ENCODE measurements around the gene WDR7.

Gene WDR7

GRCh38 chr18:56910967-56911366, 259.8 kb downstream of the WDR7 start:
- H3K4me3 ChIP-seq (ENCODE audit: low read depth in 1 of 2, low read length in 2 of 2): no peak overlapping the region
- no peak overlapping the region for H3K9ac ChIP-seq (ENCODE audit: low read depth in 1 of 2, low read length in 2 of 2)
- no peak overlapping the region for H3K27ac ChIP-seq (ENCODE audit: low read depth, low read length)
- H3K36me3 ChIP-seq (ENCODE audit: control insufficient read depth in 1 of 2, insufficient read depth in 2 of 2, low read length in 2 of 2): no peaks in the 10 kb centered on the region
- no peaks in the 10 kb centered on the region for H3K9me3 ChIP-seq (ENCODE audit: control insufficient read depth in 1 of 2, low read length in 2 of 2)
- peaks cover 0 to 11% of the 10 kb centered on the region in 2 donors for H3K4me1 ChIP-seq (ENCODE audit: control insufficient read depth in 1 of 2, insufficient read depth in 2 of 2, low read length in 2 of 2)
- H3K27me3 ChIP-seq (ENCODE audit: control insufficient read depth in 1 of 2, insufficient read depth in 2 of 2, low read length in 2 of 2): no peaks in the 10 kb centered on the region

- H3K36me3 ChIP-seq (ENCODE audit: control insufficient read depth in 1 of 2, insufficient read depth in 2 of 2, low read length in 2 of 2): no peaks in the 10 kb centered on the region
These were observed 262.8 kb downstream of the WDR7 start for GRCh38 chr18:56913941-56914340.

GRCh38 chr18:56919190-56919589, 268.0 kb downstream of the WDR7 start:
- H3K9ac ChIP-seq (ENCODE audit: low read depth in 1 of 2, low read length in 2 of 2): no peak overlapping the region
- no peak overlapping the region for H3K27ac ChIP-seq (ENCODE audit: low read depth, low read length)
- H3K4me3 ChIP-seq (ENCODE audit: low read depth in 1 of 2, low read length in 2 of 2): no peak overlapping the region
- no peaks in the 10 kb centered on the region for H3K9me3 ChIP-seq (ENCODE audit: control insufficient read depth in 1 of 2, low read length in 2 of 2)
- H3K36me3 ChIP-seq (ENCODE audit: control insufficient read depth in 1 of 2, insufficient read depth in 2 of 2, low read length in 2 of 2): no peaks in the 10 kb centered on the region
- no peaks in the 10 kb centered on the region for H3K4me1 ChIP-seq (ENCODE audit: control insufficient read depth in 1 of 2, insufficient read depth in 2 of 2, low read length in 2 of 2)
- no peaks in the 10 kb centered on the region for H3K27me3 ChIP-seq (ENCODE audit: control insufficient read depth in 1 of 2, insufficient read depth in 2 of 2, low read length in 2 of 2)

More at GRCh38 chr18:56913941-56914340, 262.8 kb downstream of the WDR7 start:
- Histone ChIP-seq H3K4me3 (ENCODE audit: low read depth in 1 of 2, low read length in 2 of 2) (no peak overlapping the region), H3K27ac (ENCODE audit: low read depth, low read length) (no peak overlapping the region), H3K9ac (ENCODE audit: low read depth in 1 of 2, low read length in 2 of 2) (no peak overlapping the region), H3K9me3 (ENCODE audit: control insufficient read depth in 1 of 2, low read length in 2 of 2) (no peaks in the 10 kb centered on the region), H3K4me1 (ENCODE audit: control insufficient read depth in 1 of 2, insufficient read depth in 2 of 2, low read length in 2 of 2) (peaks cover 0 to 11% of the 10 kb centered on the region in 2 donors), H3K27me3 (ENCODE audit: control insufficient read depth in 1 of 2, insufficient read depth in 2 of 2, low read length in 2 of 2) (no peaks in the 10 kb centered on the region)

GRCh38 chr18:56921896-56922480, 270.8 kb downstream of the WDR7 start:
- no peaks in the 10 kb centered on the region for H3K36me3 ChIP-seq (ENCODE audit: control insufficient read depth in 1 of 2, insufficient read depth in 2 of 2, low read length in 2 of 2)
- no peaks in the 10 kb centered on the region for H3K9me3 ChIP-seq (ENCODE audit: control insufficient read depth in 1 of 2, low read length in 2 of 2)
- no peak overlapping the region for H3K4me3 ChIP-seq (ENCODE audit: low read depth in 1 of 2, low read length in 2 of 2)
- H3K27me3 ChIP-seq (ENCODE audit: control insufficient read depth in 1 of 2, insufficient read depth in 2 of 2, low read length in 2 of 2): no peaks in the 10 kb centered on the region
- H3K27ac ChIP-seq (ENCODE audit: low read depth, low read length): no peak overlapping the region
- H3K4me1 ChIP-seq (ENCODE audit: control insufficient read depth in 1 of 2, insufficient read depth in 2 of 2, low read length in 2 of 2): no peaks in the 10 kb centered on the region
- H3K9ac ChIP-seq (ENCODE audit: low read depth in 1 of 2, low read length in 2 of 2): no peak overlapping the region

- no peaks in the 10 kb centered on the region for H3K36me3 ChIP-seq (ENCODE audit: control insufficient read depth in 1 of 2, insufficient read depth in 2 of 2, low read length in 2 of 2)
These were observed 275.6 kb downstream of the WDR7 start for GRCh38 chr18:56926734-56927133.

GRCh38 chr18:56927786-56928185, 276.6 kb downstream of the WDR7 start:
- H3K9me3 ChIP-seq (ENCODE audit: control insufficient read depth in 1 of 2, low read length in 2 of 2): no peaks in the 10 kb centered on the region
- H3K27ac ChIP-seq (ENCODE audit: low read depth, low read length): no peak overlapping the region
- no peak overlapping the region for H3K9ac ChIP-seq (ENCODE audit: low read depth in 1 of 2, low read length in 2 of 2)
- no peaks in the 10 kb centered on the region for H3K27me3 ChIP-seq (ENCODE audit: control insufficient read depth in 1 of 2, insufficient read depth in 2 of 2, low read length in 2 of 2)
- H3K4me1 ChIP-seq (ENCODE audit: control insufficient read depth in 1 of 2, insufficient read depth in 2 of 2, low read length in 2 of 2): no peaks in the 10 kb centered on the region
- no peak overlapping the region for H3K4me3 ChIP-seq (ENCODE audit: low read depth in 1 of 2, low read length in 2 of 2)
- no peaks in the 10 kb centered on the region for H3K36me3 ChIP-seq (ENCODE audit: control insufficient read depth in 1 of 2, insufficient read depth in 2 of 2, low read length in 2 of 2)

More at GRCh38 chr18:56926734-56927133, 275.6 kb downstream of the WDR7 start:
- Histone ChIP-seq H3K4me3 (ENCODE audit: low read depth in 1 of 2, low read length in 2 of 2) (no peak overlapping the region), H3K27me3 (ENCODE audit: control insufficient read depth in 1 of 2, insufficient read depth in 2 of 2, low read length in 2 of 2) (no peaks in the 10 kb centered on the region), H3K9ac (ENCODE audit: low read depth in 1 of 2, low read length in 2 of 2) (no peak overlapping the region), H3K4me1 (ENCODE audit: control insufficient read depth in 1 of 2, insufficient read depth in 2 of 2, low read length in 2 of 2) (no peaks in the 10 kb centered on the region), H3K27ac (ENCODE audit: low read depth, low read length) (no peak overlapping the region), H3K9me3 (ENCODE audit: control insufficient read depth in 1 of 2, low read length in 2 of 2) (no peaks in the 10 kb centered on the region)

- no peak overlapping the region for H3K9ac ChIP-seq (ENCODE audit: low read depth in 1 of 2, low read length in 2 of 2)
- no peaks in the 10 kb centered on the region for H3K36me3 ChIP-seq (ENCODE audit: control insufficient read depth in 1 of 2, insufficient read depth in 2 of 2, low read length in 2 of 2)
- H3K27me3 ChIP-seq (ENCODE audit: control insufficient read depth in 1 of 2, insufficient read depth in 2 of 2, low read length in 2 of 2): no peaks in the 10 kb centered on the region
- H3K9me3 ChIP-seq (ENCODE audit: control insufficient read depth in 1 of 2, low read length in 2 of 2): no peaks in the 10 kb centered on the region
- H3K4me3 ChIP-seq (ENCODE audit: low read depth in 1 of 2, low read length in 2 of 2): no peak overlapping the region
- no peak overlapping the region for H3K27ac ChIP-seq (ENCODE audit: low read depth, low read length)
- no peaks in the 10 kb centered on the region for H3K4me1 ChIP-seq (ENCODE audit: control insufficient read depth in 1 of 2, insufficient read depth in 2 of 2, low read length in 2 of 2)
These were observed 278.7 kb downstream of the WDR7 start for GRCh38 chr18:56929886-56930285.

- no peaks in the 10 kb centered on the region for H3K9me3 ChIP-seq (ENCODE audit: control insufficient read depth in 1 of 2, low read length in 2 of 2)
These were observed 282.3 kb downstream of the WDR7 start for GRCh38 chr18:56933472-56933871.

GRCh38 chr18:56934131-56934530, 283.0 kb downstream of the WDR7 start:
- Histone ChIP-seq H3K4me3 (ENCODE audit: low read depth in 1 of 2, low read length in 2 of 2) (no peak overlapping the region), H3K27me3 (ENCODE audit: control insufficient read depth in 1 of 2, insufficient read depth in 2 of 2, low read length in 2 of 2) (no peaks in the 10 kb centered on the region), H3K4me1 (ENCODE audit: control insufficient read depth in 1 of 2, insufficient read depth in 2 of 2, low read length in 2 of 2) (no peaks in the 10 kb centered on the region), H3K9ac (ENCODE audit: low read depth in 1 of 2, low read length in 2 of 2) (no peak overlapping the region), H3K9me3 (ENCODE audit: control insufficient read depth in 1 of 2, low read length in 2 of 2) (no peaks in the 10 kb centered on the region), H3K27ac (ENCODE audit: low read depth, low read length) (no peak overlapping the region), H3K36me3 (ENCODE audit: control insufficient read depth in 1 of 2, insufficient read depth in 2 of 2, low read length in 2 of 2) (no peaks in the 10 kb centered on the region)

More at GRCh38 chr18:56933472-56933871, 282.3 kb downstream of the WDR7 start:
- Histone ChIP-seq H3K9ac (ENCODE audit: low read depth in 1 of 2, low read length in 2 of 2) (no peak overlapping the region), H3K4me3 (ENCODE audit: low read depth in 1 of 2, low read length in 2 of 2) (no peak overlapping the region), H3K27me3 (ENCODE audit: control insufficient read depth in 1 of 2, insufficient read depth in 2 of 2, low read length in 2 of 2) (no peaks in the 10 kb centered on the region), H3K4me1 (ENCODE audit: control insufficient read depth in 1 of 2, insufficient read depth in 2 of 2, low read length in 2 of 2) (no peaks in the 10 kb centered on the region), H3K27ac (ENCODE audit: low read depth, low read length) (no peak overlapping the region), H3K36me3 (ENCODE audit: control insufficient read depth in 1 of 2, insufficient read depth in 2 of 2, low read length in 2 of 2) (no peaks in the 10 kb centered on the region)

- Histone ChIP-seq H3K27ac (ENCODE audit: low read depth, low read length) (no peak overlapping the region), H3K4me3 (ENCODE audit: low read depth in 1 of 2, low read length in 2 of 2) (no peak overlapping the region), H3K9ac (ENCODE audit: low read depth in 1 of 2, low read length in 2 of 2) (no peak overlapping the region), H3K9me3 (ENCODE audit: control insufficient read depth in 1 of 2, low read length in 2 of 2) (no peaks in the 10 kb centered on the region), H3K4me1 (ENCODE audit: control insufficient read depth in 1 of 2, insufficient read depth in 2 of 2, low read length in 2 of 2) (no peaks in the 10 kb centered on the region), H3K36me3 (ENCODE audit: control insufficient read depth in 1 of 2, insufficient read depth in 2 of 2, low read length in 2 of 2) (no peaks in the 10 kb centered on the region), H3K27me3 (ENCODE audit: control insufficient read depth in 1 of 2, insufficient read depth in 2 of 2, low read length in 2 of 2) (no peaks in the 10 kb centered on the region)
These were observed 283.7 kb downstream of the WDR7 start for GRCh38 chr18:56934906-56935305.
